Smooth muscle cell (in vitro differentiated cells): Measurements from ENCODE around the gene SERPINA6. TPM values are rescaled to one million over a fixed set of nuclear protein-coding genes. Genes with fewer than 3 reads are reported as not detected.

ENCODE experiments used
- DNase-seq: peaks from one replicate; lab custom pipeline; 2025; ENCODE audit not compliant: unreplicated experiment; lab: John Stamatoyannopoulos, UW
- H2AFZ ChIP-seq: fragments of 200-600 bp; sonication (generic); 2 replicates; pipeline ENCODE4 v1.6.0; 2016; ENCODE audit warnings: antibody characterized with exemption, low read depth, mild to moderate bottlenecking
- H3F3A ChIP-seq: fragments of 200-600 bp; sonication (generic); 2 replicates; pipeline ENCODE4 v1.6.0; 2017; ENCODE audit warnings: antibody characterized with exemption, low read depth
- H3K27ac ChIP-seq: fragments of 200-600 bp; sonication (generic); 2 replicates; pipeline ENCODE4 v1.5.1; 2016; ENCODE audit warnings: low read depth, mild to moderate bottlenecking
- H3K27me3 ChIP-seq: fragments of 200-600 bp; sonication (generic); 2 replicates; pipeline ENCODE4 v1.6.1; 2016; ENCODE audit warnings: low read depth, mild to moderate bottlenecking
- H3K36me3 ChIP-seq: fragments of 200-600 bp; sonication (generic); 2 replicates; pipeline ENCODE4 v1.5.1; 2016; ENCODE audit warnings: low read depth
- H3K4me1 ChIP-seq: fragments of 200-600 bp; sonication (generic); 2 replicates; pipeline ENCODE4 v1.5.1; 2016; ENCODE audit warnings: low read depth
- H3K4me2 ChIP-seq: fragments of 200-600 bp; sonication (generic); 2 replicates; pipeline ENCODE4 v1.6.0; 2016; ENCODE audit warnings: mild to moderate bottlenecking
- H3K4me3 ChIP-seq: fragments of 200-600 bp; sonication (generic); 2 replicates; pipeline ENCODE4 v1.5.1; 2016; ENCODE audit warnings: mild to moderate bottlenecking
- H3K79me2 ChIP-seq: fragments of 200-600 bp; sonication (generic); 2 replicates; pipeline ENCODE4 v1.6.0; 2016; ENCODE audit warnings: low read depth, mild to moderate bottlenecking
- H3K9ac ChIP-seq: fragments of 200-600 bp; sonication (generic); 2 replicates; pipeline ENCODE4 v1.6.0; 2016; ENCODE audit warnings: low read depth
- H3K9me3 ChIP-seq: fragments of 200-600 bp; sonication (generic); replicated peaks from 2 replicates; pipeline ENCODE4 v1.5.1; 2016; ENCODE audit warnings: low read depth
- H4K20me1 ChIP-seq: fragments of 200-600 bp; sonication (generic); 2 replicates; pipeline ENCODE4 v1.6.0; 2016; ENCODE audit warnings: low read depth
- CTCF ChIP-seq: fragments of 200-600 bp; sonication (generic); IDR thresholded peaks from 2 replicates; pipeline ENCODE4 v1.5.1; 2017; ENCODE audit warnings: borderline replicate concordance, mild to moderate bottlenecking, antibody characterized with exemption; ENCODE audit not compliant: insufficient read depth, poor library complexity, severe bottlenecking
- WGBS: methylation state at CpG from one replicate; pipeline ENCODE4 v1.1.7; 2016; ENCODE audit warnings: low lambda C conversion rate; 5-methylcytosine and 5-hydroxymethylcytosine counted together
- polyA plus RNA-seq: library from polyadenylated mRNA; unstranded; fragments of >200 nt; fragmentation: Nextera tagmentation; extraction: Ambion mirVana; gene quantifications from 2 replicates; pipeline ENCODE4 v1.2.1, GENCODE V29; 2016
- total RNA-seq: library from RNA; depleted of rRNA; stranded (reverse); fragments of >200 nt; gene quantifications from 2 replicates; pipeline ENCODE4 v1.2.3, GENCODE V29; 2014

The SERPINA6 gene
- total and polyA plus RNA-seq, 2 experiments from 2014 or later, result not detected

GRCh38 chr14:94366146-94366915 lies 43.2 kb upstream of the SERPINA6 start, which contains the start of gene SERPINA2:
TSS of gene SERPINA2 (minus strand) at chr14:94366698.
- no peaks in the 10 kb centered on the region for H3F3A ChIP-seq
- no peak within 1 kb of the TSS for H3K4me2 ChIP-seq
- TF ChIP-seq CTCF, result no peak
- no peaks in the 10 kb centered on the region for H3K36me3 ChIP-seq
- H3K79me2 ChIP-seq, result no peaks in the 10 kb centered on the region
- H4K20me1 ChIP-seq, result no peaks in the 10 kb centered on the region
- no peak within 1 kb of the TSS for H3K9ac ChIP-seq
- H3K4me3 ChIP-seq, result no peak within 1 kb of the TSS
- H2AFZ ChIP-seq, result no peak within 1 kb of the TSS
- H3K9me3 ChIP-seq, result no peaks in the 10 kb centered on the region
- no peak within 1 kb of the TSS for H3K27ac ChIP-seq
- no peaks in the 10 kb centered on the region for H3K4me1 ChIP-seq
- 93% methylated on average over 14 of the region's 14 CpGs for WGBS
- H3K27me3 ChIP-seq, result no peaks in the 10 kb centered on the region
- no peak for DNase-seq

GRCh38 chr14:94365624-94366023 lies 42.5 kb upstream of the SERPINA6 start:
- H3K9me3 ChIP-seq, result no peaks in the 10 kb centered on the region
- H3K27me3 ChIP-seq, result no peaks in the 10 kb centered on the region
- no peaks in the 10 kb centered on the region for H3K4me1 ChIP-seq
- H3K4me2 ChIP-seq, result no peak overlapping the region
- 93% methylated on average over 3 of the region's 3 CpGs for WGBS
- H3K27ac ChIP-seq, result no peak overlapping the region
- H2AFZ ChIP-seq, result no peak overlapping the region
- DNase-seq, result no peak
- no peaks in the 10 kb centered on the region for H3F3A ChIP-seq
- H3K9ac ChIP-seq, result no peak overlapping the region
- H3K36me3 ChIP-seq, result no peaks in the 10 kb centered on the region
- no peak for TF ChIP-seq CTCF
- no peaks in the 10 kb centered on the region for H3K79me2 ChIP-seq
- no peaks in the 10 kb centered on the region for H4K20me1 ChIP-seq
- no peak overlapping the region for H3K4me3 ChIP-seq

GRCh38 chr14:94364964-94365363 lies 41.8 kb upstream of the SERPINA6 start:
- Histone ChIP-seq H3K9me3 (no peaks in the 10 kb centered on the region), H3K27ac (no peak overlapping the region), H3K36me3 (no peaks in the 10 kb centered on the region), H2AFZ (no peak overlapping the region), H3K79me2 (no peaks in the 10 kb centered on the region), H3K27me3 (no peaks in the 10 kb centered on the region), H3K4me1 (no peaks in the 10 kb centered on the region), H3F3A (no peaks in the 10 kb centered on the region), H4K20me1 (no peaks in the 10 kb centered on the region), H3K4me2 (no peak overlapping the region), H3K4me3 (no peak overlapping the region), H3K9ac (no peak overlapping the region)
- no peak for DNase-seq
- WGBS, result 79% methylated on average over 5 of the region's 5 CpGs
- TF ChIP-seq CTCF, result no peak

GRCh38 chr14:94364037-94364436 lies 40.9 kb upstream of the SERPINA6 start:
- no peaks in the 10 kb centered on the region for H4K20me1 ChIP-seq
- no peak overlapping the region for H3K9ac ChIP-seq
- no peaks in the 10 kb centered on the region for H3K36me3 ChIP-seq
- H3K4me1 ChIP-seq, result no peaks in the 10 kb centered on the region
- no peak overlapping the region for H2AFZ ChIP-seq
- no peak for TF ChIP-seq CTCF
- DNase-seq, result no peak
- H3K4me2 ChIP-seq, result no peak overlapping the region
- H3K27me3 ChIP-seq, result no peaks in the 10 kb centered on the region
- WGBS, result 93% methylated on average over 3 of the region's 3 CpGs
- no peaks in the 10 kb centered on the region for H3K79me2 ChIP-seq
- no peaks in the 10 kb centered on the region for H3K9me3 ChIP-seq
- H3K4me3 ChIP-seq, result no peak overlapping the region
- H3F3A ChIP-seq, result no peaks in the 10 kb centered on the region
- no peak overlapping the region for H3K27ac ChIP-seq
